ENCODE measurements around the gene EYS. TPM values are rescaled to one million over a fixed set of nuclear protein-coding genes. Genes with fewer than 3 reads are reported as not detected.

The EYS gene
- total RNA-seq, 2 donors from 2014 or later, result not detected

- no peaks in the 10 kb centered on the region for H3K4me1 ChIP-seq
- no peak for DNase-seq (ENCODE audit: low spot score)
- H3K4me3 ChIP-seq, result no peak overlapping the region
- H3K27ac ChIP-seq, result no peak overlapping the region
- H3K27me3 ChIP-seq, result no peaks in the 10 kb centered on the region
- TF ChIP-seq, protein P1, sequence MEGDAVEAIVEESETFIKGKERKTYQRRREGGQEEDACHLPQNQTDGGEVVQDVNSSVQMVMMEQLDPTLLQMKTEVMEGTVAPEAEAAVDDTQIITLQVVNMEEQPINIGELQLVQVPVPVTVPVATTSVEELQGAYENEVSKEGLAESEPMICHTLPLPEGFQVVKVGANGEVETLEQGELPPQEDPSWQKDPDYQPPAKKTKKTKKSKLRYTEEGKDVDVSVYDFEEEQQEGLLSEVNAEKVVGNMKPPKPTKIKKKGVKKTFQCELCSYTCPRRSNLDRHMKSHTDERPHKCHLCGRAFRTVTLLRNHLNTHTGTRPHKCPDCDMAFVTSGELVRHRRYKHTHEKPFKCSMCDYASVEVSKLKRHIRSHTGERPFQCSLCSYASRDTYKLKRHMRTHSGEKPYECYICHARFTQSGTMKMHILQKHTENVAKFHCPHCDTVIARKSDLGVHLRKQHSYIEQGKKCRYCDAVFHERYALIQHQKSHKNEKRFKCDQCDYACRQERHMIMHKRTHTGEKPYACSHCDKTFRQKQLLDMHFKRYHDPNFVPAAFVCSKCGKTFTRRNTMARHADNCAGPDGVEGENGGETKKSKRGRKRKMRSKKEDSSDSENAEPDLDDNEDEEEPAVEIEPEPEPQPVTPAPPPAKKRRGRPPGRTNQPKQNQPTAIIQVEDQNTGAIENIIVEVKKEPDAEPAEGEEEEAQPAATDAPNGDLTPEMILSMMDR (IDR thresholded peaks at IDR 0.05), result no peak
- no peaks in the 10 kb centered on the region for H3K36me3 ChIP-seq
- no peaks in the 10 kb centered on the region for H3K9me3 ChIP-seq
Observed at GRCh38 chr6:64988148-64988547, 718.9 kb downstream of the EYS start.

- H3K27me3 ChIP-seq, result no peaks in the 10 kb centered on the region
Observed at GRCh38 chr6:64987066-64987465, 720.0 kb downstream of the EYS start.

DNA sequence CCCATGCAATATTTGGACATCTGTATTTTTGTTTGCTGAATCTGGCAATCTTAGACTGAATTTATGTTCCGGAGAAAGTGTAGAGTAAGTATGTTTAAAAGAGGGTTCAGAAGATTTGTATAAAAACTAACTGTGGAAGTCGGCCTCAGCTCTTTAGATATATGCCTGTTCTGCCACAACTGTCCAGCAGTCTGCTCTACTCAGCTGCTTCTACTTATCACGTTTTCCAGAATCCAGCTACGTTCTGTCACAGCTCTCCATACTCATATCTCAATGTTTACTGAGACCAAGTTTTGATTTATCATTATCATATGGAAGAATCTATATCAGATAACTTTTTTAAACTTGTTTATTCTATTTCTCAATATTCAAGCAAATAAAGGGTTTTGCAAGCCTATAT, 721.3 kb downstream of the EYS start:
- no peak overlapping the region for H3K4me3 ChIP-seq
- TF ChIP-seq, protein P1 (IDR thresholded peaks at IDR 0.05), result no peak
- H3K27me3 ChIP-seq, result no peaks in the 10 kb centered on the region
- no peaks in the 10 kb centered on the region for H3K9me3 ChIP-seq
- H3K36me3 ChIP-seq, result no peaks in the 10 kb centered on the region
- H3K4me1 ChIP-seq, result no peaks in the 10 kb centered on the region
- H3K27ac ChIP-seq, result no peak overlapping the region
- no peak for DNase-seq (ENCODE audit: low spot score)

More at GRCh38 chr6:64987066-64987465, 720.0 kb downstream of the EYS start:
- no peak for DNase-seq (ENCODE audit: low spot score)
- Histone ChIP-seq H3K9me3 (no peaks in the 10 kb centered on the region), H3K27ac (no peak overlapping the region), H3K4me3 (no peak overlapping the region), H3K4me1 (no peaks in the 10 kb centered on the region), H3K36me3 (no peaks in the 10 kb centered on the region)
- TF ChIP-seq, protein P1 (IDR thresholded peaks at IDR 0.05), result no peak

GRCh38 chr6:64984948-64985347, 722.1 kb downstream of the EYS start:
- TF ChIP-seq, protein P1 (IDR thresholded peaks at IDR 0.05), result no peak
- Histone ChIP-seq H3K4me3 (no peak overlapping the region), H3K27ac (no peak overlapping the region), H3K27me3 (no peaks in the 10 kb centered on the region), H3K36me3 (no peaks in the 10 kb centered on the region), H3K4me1 (no peaks in the 10 kb centered on the region), H3K9me3 (no peaks in the 10 kb centered on the region)
- no peak for DNase-seq (ENCODE audit: low spot score)

- Histone ChIP-seq H3K4me3 (no peak overlapping the region), H3K27me3 (no peaks in the 10 kb centered on the region), H3K4me1 (no peaks in the 10 kb centered on the region), H3K27ac (no peak overlapping the region), H3K9me3 (no peaks in the 10 kb centered on the region), H3K36me3 (no peaks in the 10 kb centered on the region)
- DNase-seq (ENCODE audit: low spot score), result no peak
- TF ChIP-seq, protein P1 (IDR thresholded peaks at IDR 0.05), result no peak
Observed at GRCh38 chr6:64983089-64983488, 723.9 kb downstream of the EYS start.

DNA sequence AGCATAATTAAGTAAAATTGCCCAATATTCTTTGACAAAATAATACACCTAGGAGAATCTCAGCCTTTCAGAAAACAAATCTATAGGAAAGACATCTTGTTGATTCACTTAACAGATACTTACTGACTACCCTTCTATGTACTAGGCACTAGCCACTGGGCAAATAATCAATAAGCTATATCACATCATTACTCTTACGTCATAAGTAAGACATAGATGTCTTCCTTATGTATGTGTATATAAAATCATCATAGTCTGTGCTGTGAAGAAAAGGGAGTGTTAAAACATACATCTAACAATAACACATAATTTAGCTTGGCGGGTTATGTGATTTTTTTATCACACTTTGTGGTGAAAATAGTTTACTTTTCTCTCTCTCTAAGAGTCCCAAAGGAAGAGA, 733.9 kb downstream of the EYS start:
- H3K27ac ChIP-seq, result no peak overlapping the region
- H3K4me1 ChIP-seq, result no peaks in the 10 kb centered on the region
- no peak for DNase-seq (ENCODE audit: low spot score)
- no peaks in the 10 kb centered on the region for H3K36me3 ChIP-seq
- no peaks in the 10 kb centered on the region for H3K27me3 ChIP-seq
- H3K4me3 ChIP-seq, result no peak overlapping the region
- no peaks in the 10 kb centered on the region for H3K9me3 ChIP-seq
- TF ChIP-seq, protein P1 (IDR thresholded peaks at IDR 0.05), result no peak

Data from right atrium auricular region (tissue), 2 donors.